Bronchial epithelial cell (primary cell): Measurements from ENCODE around the gene RADIL. TPM values are rescaled to one million over a fixed set of nuclear protein-coding genes. Genes with fewer than 3 reads are reported as not detected.

Source experiments
- DNase-seq: peaks from one replicate; pipeline ENCODE4 v3.0.0-alpha.2; 2010; ENCODE audit warnings: low read depth
- FAIRE-seq: peaks from 2 replicates; lab custom pipeline; 2011; peaks lifted over from hg19 to GRCh38; lab: Jason Lieb, UNC
- H3K27me3 ChIP-seq: 2 replicates; pipeline ENCODE4 v1.5.1; 2011; ENCODE audit warnings: low read length; ENCODE audit not compliant: control insufficient read depth, insufficient read depth
- H3K36me3 ChIP-seq: 2 replicates; pipeline ENCODE4 v1.5.1; 2011; ENCODE audit warnings: low read length; ENCODE audit not compliant: control insufficient read depth, insufficient read depth
- H3K4me3 ChIP-seq: 2 replicates; pipeline ENCODE4 v1.5.1; 2011; ENCODE audit warnings: mild to moderate bottlenecking, low read depth, low read length, control low read depth
- total RNA-seq: library from RNA; depleted of rRNA; stranded (reverse); fragments of >200 nt; gene quantifications from 2 replicates; pipeline ENCODE4 v1.2.1, GENCODE V29; 2014
- TF ChIP-seq, protein P1 (sequence below): IDR thresholded peaks from 2 replicates; pipeline ENCODE4 v1.5.1; 2011; ENCODE audit warnings: mild to moderate bottlenecking, moderate library complexity, low read length, control low read depth, inconsistent platforms; ENCODE audit not compliant: insufficient read depth, severe bottlenecking

The RADIL gene
- total RNA-seq, 1 donor from 2014 or later, result under 0.01 TPM

DNA sequence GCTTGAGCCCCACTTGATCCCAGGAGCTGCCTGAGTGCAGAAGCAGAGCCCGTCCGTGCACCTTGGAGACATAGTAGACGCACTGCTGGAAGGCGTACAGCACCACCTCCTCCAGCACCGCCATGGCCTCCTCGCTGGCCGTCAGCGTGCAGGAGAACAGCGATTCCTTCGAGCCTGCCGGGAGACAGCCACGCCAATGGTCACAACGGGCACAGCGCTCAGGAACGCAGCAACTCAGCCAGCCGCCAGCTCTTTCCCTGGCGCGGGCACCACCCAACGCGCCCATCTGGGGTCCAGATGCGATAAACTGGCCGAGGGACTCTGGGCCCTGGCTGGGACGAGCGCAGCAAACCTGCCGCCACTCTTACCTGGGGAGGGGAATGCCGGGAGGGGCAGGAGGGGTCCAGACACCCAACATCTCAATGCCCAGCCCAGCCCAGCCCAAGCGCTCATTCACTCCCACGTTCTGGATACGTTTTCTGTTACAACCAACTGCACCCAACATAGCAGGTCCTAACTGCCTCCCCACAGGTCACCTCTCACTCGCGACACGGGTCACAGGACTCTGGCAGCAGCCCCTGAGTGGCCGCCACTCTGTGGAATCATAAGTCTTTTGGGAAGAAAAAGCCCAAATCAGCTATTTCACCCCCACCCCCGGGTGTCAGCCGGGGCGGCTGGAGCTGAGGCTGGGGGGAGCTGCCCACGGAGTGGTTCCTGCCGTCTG lies 66.2 kb downstream of the RADIL start:
- Histone ChIP-seq H3K4me3 (no peak overlapping the region), H3K36me3 (no peaks in the 10 kb centered on the region), H3K27me3 (no peaks in the 10 kb centered on the region)
- DNase-seq (no peak), FAIRE-seq (no peak)
- TF ChIP-seq, protein P1, sequence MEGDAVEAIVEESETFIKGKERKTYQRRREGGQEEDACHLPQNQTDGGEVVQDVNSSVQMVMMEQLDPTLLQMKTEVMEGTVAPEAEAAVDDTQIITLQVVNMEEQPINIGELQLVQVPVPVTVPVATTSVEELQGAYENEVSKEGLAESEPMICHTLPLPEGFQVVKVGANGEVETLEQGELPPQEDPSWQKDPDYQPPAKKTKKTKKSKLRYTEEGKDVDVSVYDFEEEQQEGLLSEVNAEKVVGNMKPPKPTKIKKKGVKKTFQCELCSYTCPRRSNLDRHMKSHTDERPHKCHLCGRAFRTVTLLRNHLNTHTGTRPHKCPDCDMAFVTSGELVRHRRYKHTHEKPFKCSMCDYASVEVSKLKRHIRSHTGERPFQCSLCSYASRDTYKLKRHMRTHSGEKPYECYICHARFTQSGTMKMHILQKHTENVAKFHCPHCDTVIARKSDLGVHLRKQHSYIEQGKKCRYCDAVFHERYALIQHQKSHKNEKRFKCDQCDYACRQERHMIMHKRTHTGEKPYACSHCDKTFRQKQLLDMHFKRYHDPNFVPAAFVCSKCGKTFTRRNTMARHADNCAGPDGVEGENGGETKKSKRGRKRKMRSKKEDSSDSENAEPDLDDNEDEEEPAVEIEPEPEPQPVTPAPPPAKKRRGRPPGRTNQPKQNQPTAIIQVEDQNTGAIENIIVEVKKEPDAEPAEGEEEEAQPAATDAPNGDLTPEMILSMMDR, result no peak

DNA sequence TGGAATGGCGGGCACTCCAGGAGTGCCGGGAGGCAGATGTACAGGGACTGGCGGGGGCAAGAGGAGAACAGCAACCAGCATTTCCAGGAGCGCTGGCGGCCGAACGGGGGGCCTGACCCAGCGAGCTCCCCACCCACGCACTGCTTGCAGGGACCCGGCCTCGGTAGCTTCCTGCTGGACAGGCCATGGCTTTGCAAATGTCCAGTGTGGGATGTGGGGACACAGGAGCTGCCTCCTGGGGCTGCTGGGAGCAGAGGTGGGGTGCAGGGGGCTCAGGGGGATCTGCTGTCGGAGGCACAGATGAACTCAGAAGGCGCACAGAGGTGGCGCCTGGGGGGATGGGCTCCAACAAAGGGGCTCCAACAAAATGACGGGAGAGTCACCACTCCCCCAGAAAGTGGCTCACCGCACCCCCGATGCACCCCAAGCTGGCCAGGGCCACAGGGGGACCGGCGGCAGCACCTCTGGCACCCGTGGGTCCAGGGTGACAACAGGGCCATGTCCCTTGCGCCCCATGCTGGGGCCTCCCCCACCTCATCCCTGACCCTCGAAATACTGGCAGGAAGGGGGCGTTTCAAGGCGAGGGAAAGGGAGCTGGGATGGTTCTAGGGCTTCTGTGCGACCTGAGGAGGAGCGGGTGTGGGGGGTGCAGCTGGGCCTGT lies 67.0 kb downstream of the RADIL start:
- Histone ChIP-seq H3K4me3 (no peak overlapping the region), H3K27me3 (no peaks in the 10 kb centered on the region), H3K36me3 (no peaks in the 10 kb centered on the region)
- TF ChIP-seq, protein P1, result no peak
- DNase-seq (no peak), FAIRE-seq (no peak)

DNA sequence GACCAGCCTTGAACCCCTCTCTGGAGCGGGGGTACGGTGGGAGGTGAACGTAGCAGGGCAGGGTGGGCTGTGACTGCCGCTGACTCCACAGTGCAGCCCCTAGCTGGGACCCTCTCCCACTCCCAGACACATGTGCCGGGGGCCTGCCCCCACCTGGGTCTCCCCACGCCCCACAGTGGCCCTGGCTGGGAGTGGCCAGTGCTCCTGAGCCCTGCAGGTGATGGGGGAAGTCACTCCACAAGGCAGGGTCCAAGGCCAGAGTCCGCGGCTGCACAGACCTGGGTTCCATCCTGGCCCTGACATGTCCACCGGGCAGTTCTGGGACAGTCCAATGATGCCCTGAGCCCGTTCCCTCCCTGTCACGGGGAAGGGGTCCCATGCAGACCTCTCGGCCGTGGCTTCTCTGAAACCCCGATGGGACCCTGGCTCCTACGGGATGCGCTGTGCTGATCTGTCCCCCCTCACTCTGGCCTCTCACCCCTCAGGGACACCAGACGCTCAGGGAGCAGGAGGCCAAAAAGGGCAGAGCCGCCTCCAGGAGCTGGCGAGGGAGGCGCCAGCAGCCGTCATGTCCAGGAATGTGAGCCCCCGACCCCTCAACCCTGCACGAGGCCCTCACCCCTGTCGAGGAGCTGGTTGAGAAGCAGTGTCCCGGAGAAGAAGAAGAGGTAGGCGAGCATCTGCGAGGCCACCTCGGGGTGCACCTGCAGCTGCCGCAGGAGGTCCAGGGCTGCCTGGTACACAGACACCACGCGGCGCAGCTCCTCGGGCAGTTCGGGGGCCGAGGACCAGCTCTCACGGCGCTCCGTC lies 67.7 kb downstream of the RADIL start:
- DNase-seq (no peak), FAIRE-seq (no peak)
- TF ChIP-seq, protein P1, result no peak
- H3K4me3 ChIP-seq, result no peak overlapping the region
- H3K27me3 ChIP-seq, result no peaks in the 10 kb centered on the region
- H3K36me3 ChIP-seq, result no peaks in the 10 kb centered on the region

DNA sequence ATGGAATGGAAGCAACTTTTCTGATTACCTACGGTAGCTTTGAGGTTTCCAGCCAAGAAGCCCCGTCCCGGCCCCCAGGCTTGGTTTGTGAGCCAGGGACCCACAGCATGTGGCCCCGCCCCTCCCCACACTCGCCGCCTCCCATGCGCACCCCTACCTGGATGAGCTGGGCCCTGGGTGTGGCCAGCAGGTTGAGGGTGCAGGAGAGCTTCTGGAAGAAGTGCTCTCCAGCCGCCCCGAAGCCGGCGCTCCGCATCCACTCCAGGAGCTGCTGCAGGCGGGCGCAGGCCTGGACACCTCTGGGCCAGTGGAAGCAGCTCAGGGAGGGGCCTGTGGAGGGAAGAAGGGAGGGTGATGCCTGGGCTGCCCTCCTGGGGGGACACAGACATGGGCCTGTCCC lies 68.4 kb downstream of the RADIL start:
- FAIRE-seq (no peak), DNase-seq (no peak)
- H3K4me3 ChIP-seq, result no peak overlapping the region
- H3K27me3 ChIP-seq, result no peaks in the 10 kb centered on the region
- TF ChIP-seq, protein P1, result no peak
- no peaks in the 10 kb centered on the region for H3K36me3 ChIP-seq

DNA sequence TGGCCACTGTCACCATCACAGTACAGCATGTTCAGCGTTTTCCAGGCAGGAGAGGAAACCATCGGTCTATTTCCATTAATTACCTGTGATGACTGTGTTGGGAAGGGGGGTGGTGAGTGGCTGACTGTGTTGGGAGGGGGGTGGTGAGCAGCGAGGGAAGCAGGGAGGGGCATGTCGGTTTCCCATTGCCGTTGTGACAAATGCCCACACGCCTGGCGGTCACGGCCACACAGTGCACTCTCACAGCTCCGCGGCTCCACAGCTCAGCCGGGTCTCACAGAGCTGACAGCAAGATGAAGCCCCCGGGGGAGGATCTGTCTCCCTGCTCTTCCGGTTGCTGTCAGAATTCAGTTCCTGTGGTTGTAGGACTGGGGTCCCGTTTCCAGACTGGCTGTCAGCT lies 69.1 kb downstream of the RADIL start:
- Histone ChIP-seq H3K27me3 (no peaks in the 10 kb centered on the region), H3K36me3 (no peaks in the 10 kb centered on the region), H3K4me3 (no peak overlapping the region)
- TF ChIP-seq, protein P1, result no peak
- no peak for FAIRE-seq
- DNase-seq, result no peak
